ENCODE measurements around the gene SLC28A1.

SLC28A1 gene

GRCh38 chr15:84852212-84852611, 32.2 kb upstream of the SLC28A1 start:
- Histone ChIP-seq H3K36me3 (ENCODE audit: insufficient read depth, low read length) (no peaks in the 10 kb centered on the region), H3K4me3 (ENCODE audit: low read length) (no peak overlapping the region)

GRCh38 chr15:84855136-84855535, 29.3 kb upstream of the SLC28A1 start:
- Histone ChIP-seq H3K4me1 (ENCODE audit: insufficient read depth, low read length) (no peaks in the 10 kb centered on the region), H3K36me3 (ENCODE audit: insufficient read depth, low read length) (no peaks in the 10 kb centered on the region)

More at GRCh38 chr15:84852212-84852611, 32.2 kb upstream of the SLC28A1 start:
- Histone ChIP-seq H3K27me3 (ENCODE audit: insufficient read depth, low read length) (no peaks in the 10 kb centered on the region), H2AFZ (ENCODE audit: low read depth, low read length) (no peak overlapping the region), H3K4me1 (ENCODE audit: insufficient read depth, low read length) (no peaks in the 10 kb centered on the region), H3K9me3 (ENCODE audit: low read length) (no peaks in the 10 kb centered on the region)

GRCh38 chr15:84855765-84856164, 28.7 kb upstream of the SLC28A1 start:
- H2AFZ ChIP-seq (ENCODE audit: low read depth, low read length): no peak overlapping the region
- H3K4me1 ChIP-seq (ENCODE audit: insufficient read depth, low read length): no peaks in the 10 kb centered on the region
- no peak overlapping the region for H3K4me3 ChIP-seq (ENCODE audit: low read length)
- no peaks in the 10 kb centered on the region for H3K27me3 ChIP-seq (ENCODE audit: insufficient read depth, low read length)
- H3K36me3 ChIP-seq (ENCODE audit: insufficient read depth, low read length): no peaks in the 10 kb centered on the region
- H3K9me3 ChIP-seq (ENCODE audit: low read length): no peaks in the 10 kb centered on the region

More at GRCh38 chr15:84855136-84855535, 29.3 kb upstream of the SLC28A1 start:
- no peaks in the 10 kb centered on the region for H3K27me3 ChIP-seq (ENCODE audit: insufficient read depth, low read length)
- H2AFZ ChIP-seq (ENCODE audit: low read depth, low read length): no peak overlapping the region
- H3K9me3 ChIP-seq (ENCODE audit: low read length): no peaks in the 10 kb centered on the region
- H3K4me3 ChIP-seq (ENCODE audit: low read length): no peak overlapping the region

- Histone ChIP-seq H3K27me3 (ENCODE audit: insufficient read depth, low read length) (no peaks in the 10 kb centered on the region), H3K36me3 (ENCODE audit: insufficient read depth, low read length) (no peaks in the 10 kb centered on the region), H3K4me1 (ENCODE audit: insufficient read depth, low read length) (no peaks in the 10 kb centered on the region), H3K9me3 (ENCODE audit: low read length) (no peaks in the 10 kb centered on the region), H2AFZ (ENCODE audit: low read depth, low read length) (no peak overlapping the region), H3K4me3 (ENCODE audit: low read length) (no peak overlapping the region)
Observed at GRCh38 chr15:84856731-84857417, 27.6 kb upstream of the SLC28A1 start.

- Histone ChIP-seq H3K4me3 (ENCODE audit: low read length) (no peak overlapping the region), H3K9me3 (ENCODE audit: low read length) (no peaks in the 10 kb centered on the region), H3K4me1 (ENCODE audit: insufficient read depth, low read length) (no peaks in the 10 kb centered on the region), H3K27me3 (ENCODE audit: insufficient read depth, low read length) (no peaks in the 10 kb centered on the region), H3K36me3 (ENCODE audit: insufficient read depth, low read length) (no peaks in the 10 kb centered on the region), H2AFZ (ENCODE audit: low read depth, low read length) (no peak overlapping the region)
Observed at GRCh38 chr15:84857418-84858004, 27.0 kb upstream of the SLC28A1 start.

GRCh38 chr15:84858231-84858630, 26.2 kb upstream of the SLC28A1 start:
- no peaks in the 10 kb centered on the region for H3K36me3 ChIP-seq (ENCODE audit: insufficient read depth, low read length)
- no peaks in the 10 kb centered on the region for H3K4me1 ChIP-seq (ENCODE audit: insufficient read depth, low read length)
- H2AFZ ChIP-seq (ENCODE audit: low read depth, low read length): no peak overlapping the region
- no peak overlapping the region for H3K4me3 ChIP-seq (ENCODE audit: low read length)
- no peaks in the 10 kb centered on the region for H3K9me3 ChIP-seq (ENCODE audit: low read length)
- H3K27me3 ChIP-seq (ENCODE audit: insufficient read depth, low read length): no peaks in the 10 kb centered on the region

GRCh38 chr15:84859144-84859543, 25.3 kb upstream of the SLC28A1 start:
- Histone ChIP-seq H3K4me1 (ENCODE audit: insufficient read depth, low read length) (no peaks in the 10 kb centered on the region), H3K4me3 (ENCODE audit: low read length) (no peak overlapping the region), H2AFZ (ENCODE audit: low read depth, low read length) (no peak overlapping the region), H3K9me3 (ENCODE audit: low read length) (no peaks in the 10 kb centered on the region), H3K27me3 (ENCODE audit: insufficient read depth, low read length) (no peaks in the 10 kb centered on the region), H3K36me3 (ENCODE audit: insufficient read depth, low read length) (no peaks in the 10 kb centered on the region)

- H3K9me3 ChIP-seq (ENCODE audit: low read length): no peaks in the 10 kb centered on the region
- no peak overlapping the region for H3K4me3 ChIP-seq (ENCODE audit: low read length)
- H3K36me3 ChIP-seq (ENCODE audit: insufficient read depth, low read length): no peaks in the 10 kb centered on the region
- H3K27me3 ChIP-seq (ENCODE audit: insufficient read depth, low read length): no peaks in the 10 kb centered on the region
- H3K4me1 ChIP-seq (ENCODE audit: insufficient read depth, low read length): no peaks in the 10 kb centered on the region
- H2AFZ ChIP-seq (ENCODE audit: low read depth, low read length): no peak overlapping the region
Observed at GRCh38 chr15:84859651-84860050, 24.8 kb upstream of the SLC28A1 start.

- H3K4me1 ChIP-seq (ENCODE audit: insufficient read depth, low read length): no peaks in the 10 kb centered on the region
- no peaks in the 10 kb centered on the region for H3K36me3 ChIP-seq (ENCODE audit: insufficient read depth, low read length)
- no peak overlapping the region for H2AFZ ChIP-seq (ENCODE audit: low read depth, low read length)
- H3K9me3 ChIP-seq (ENCODE audit: low read length): no peaks in the 10 kb centered on the region
- no peak overlapping the region for H3K4me3 ChIP-seq (ENCODE audit: low read length)
- no peaks in the 10 kb centered on the region for H3K27me3 ChIP-seq (ENCODE audit: insufficient read depth, low read length)
Observed at GRCh38 chr15:84861781-84862180, 22.7 kb upstream of the SLC28A1 start.

- no peaks in the 10 kb centered on the region for H3K36me3 ChIP-seq (ENCODE audit: insufficient read depth, low read length)
- no peak overlapping the region for H2AFZ ChIP-seq (ENCODE audit: low read depth, low read length)
- H3K27me3 ChIP-seq (ENCODE audit: insufficient read depth, low read length): no peaks in the 10 kb centered on the region
- H3K9me3 ChIP-seq (ENCODE audit: low read length): no peaks in the 10 kb centered on the region
- H3K4me3 ChIP-seq (ENCODE audit: low read length): no peak overlapping the region
- no peaks in the 10 kb centered on the region for H3K4me1 ChIP-seq (ENCODE audit: insufficient read depth, low read length)
Observed at GRCh38 chr15:84862214-84862975, 22.1 kb upstream of the SLC28A1 start.

GRCh38 chr15:84863565-84864443, 20.7 kb upstream of the SLC28A1 start:
- Histone ChIP-seq H3K9me3 (ENCODE audit: low read length) (no peaks in the 10 kb centered on the region), H3K36me3 (ENCODE audit: insufficient read depth, low read length) (no peaks in the 10 kb centered on the region), H3K4me1 (ENCODE audit: insufficient read depth, low read length) (no peaks in the 10 kb centered on the region), H3K27me3 (ENCODE audit: insufficient read depth, low read length) (no peaks in the 10 kb centered on the region), H2AFZ (ENCODE audit: low read depth, low read length) (no peak overlapping the region), H3K4me3 (ENCODE audit: low read length) (no peak overlapping the region)

- Histone ChIP-seq H3K27me3 (ENCODE audit: insufficient read depth, low read length) (no peaks in the 10 kb centered on the region), H3K36me3 (ENCODE audit: insufficient read depth, low read length) (no peaks in the 10 kb centered on the region)
Observed at GRCh38 chr15:84864444-84864795, 20.0 kb upstream of the SLC28A1 start.

More at GRCh38 chr15:84864444-84864795, 20.0 kb upstream of the SLC28A1 start:
- H3K4me3 ChIP-seq (ENCODE audit: low read length): no peak overlapping the region
- no peak overlapping the region for H2AFZ ChIP-seq (ENCODE audit: low read depth, low read length)
- H3K9me3 ChIP-seq (ENCODE audit: low read length): no peaks in the 10 kb centered on the region
- no peaks in the 10 kb centered on the region for H3K4me1 ChIP-seq (ENCODE audit: insufficient read depth, low read length)
